HG02623 (cell line): ENCODE results near the gene CALD1.
A peak's percentile ranks its signal among the peaks of the same experiment; 100 is the strongest.

ENCODE experiments used
- ATAC-seq: cut with Tn5 transposase; IDR thresholded peaks from one replicate; pipeline ENCODE4 v1.9.1; 2021; ENCODE audit warnings: moderate library complexity; ENCODE audit not compliant: unreplicated experiment

CALD1 gene

GRCh38 chr7:134854816-134855215 lies 75.4 kb downstream of the CALD1 start:
- no peak for ATAC-seq

GRCh38 chr7:134855442-134855841 lies 76.0 kb downstream of the CALD1 start:
- no peak for ATAC-seq

GRCh38 chr7:134856091-134856490 lies 76.7 kb downstream of the CALD1 start:
- ATAC-seq: no peak

GRCh38 chr7:134856691-134857090 lies 77.3 kb downstream of the CALD1 start:
- ATAC-seq: no peak

- ATAC-seq: no peak
Measured at GRCh38 chr7:134857958-134858357, 78.5 kb downstream of the CALD1 start.

GRCh38 chr7:134859783-134860182 lies 80.3 kb downstream of the CALD1 start:
- ATAC-seq: no peak

- ATAC-seq: peak; percentile 66
Measured at GRCh38 chr7:134865001-134865845, 85.8 kb downstream of the CALD1 start.

GRCh38 chr7:134866617-134867016 lies 87.2 kb downstream of the CALD1 start:
- no peak for ATAC-seq

- ATAC-seq: no peak
Measured at GRCh38 chr7:134870156-134870555, 90.7 kb downstream of the CALD1 start.

- no peak for ATAC-seq
Measured at GRCh38 chr7:134870781-134871180, 91.3 kb downstream of the CALD1 start.

- no peak for ATAC-seq
Measured at GRCh38 chr7:134873253-134873652, 93.8 kb downstream of the CALD1 start.

- no peak for ATAC-seq
Measured at GRCh38 chr7:134874407-134874806, 95.0 kb downstream of the CALD1 start.

- no peak for ATAC-seq
Measured at GRCh38 chr7:134875867-134876266, 96.4 kb downstream of the CALD1 start.

- ATAC-seq: no peak
Measured at GRCh38 chr7:134878746-134879357, 99.4 kb downstream of the CALD1 start.

- no peak for ATAC-seq
Measured at GRCh38 chr7:134879815-134880475, 100.5 kb downstream of the CALD1 start.

- no peak for ATAC-seq
Measured at GRCh38 chr7:134882481-134882880, 103.0 kb downstream of the CALD1 start.

- ATAC-seq: no peak
Measured at GRCh38 chr7:134885967-134886352, 106.5 kb downstream of the CALD1 start.

GRCh38 chr7:134886353-134887057 lies 107.1 kb downstream of the CALD1 start:
- no peak for ATAC-seq

- ATAC-seq: no peak
Measured at GRCh38 chr7:134887523-134887922, 108.1 kb downstream of the CALD1 start.

- no peak for ATAC-seq
Measured at GRCh38 chr7:134888141-134888740, 108.8 kb downstream of the CALD1 start.
